Upper lobe of left lung (tissue), 6 donors: ENCODE data around the gene SLC25A25. TPM values are rescaled to one million over a fixed set of nuclear protein-coding genes. Genes with fewer than 3 reads are reported as not detected.
"Not testable (repeated sequence)": the region's sequence is repeated elsewhere in the genome, so short reads cannot be mapped to it uniquely, and the experiment has no call there.

ENCODE experiments used
- ATAC-seq, 2 donors: fragments of 200-7000 bp; cut with Tn5 transposase; one replicate each; pipeline ENCODE4 v1.9.1; 2022; ENCODE audit warnings: mild to moderate bottlenecking in 2 of 2, moderate library complexity in 2 of 2; ENCODE audit not compliant: low FRiP score in 2 of 2
- DNase-seq, 2 donors: peaks; one replicate each; pipeline ENCODE4 v3.0.0-alpha.2; 2019 to 2020
- H3K27ac ChIP-seq, 4 donors: fragments of 200-600 bp; sonication (generic); one replicate each; pipeline ENCODE4 v1.5.1; 2016 to 2019
- H3K27me3 ChIP-seq, 4 donors: fragments of 200-600 bp; sonication (generic); one replicate each; pipeline ENCODE4 v1.5.1; 2017 to 2019
- H3K36me3 ChIP-seq, 4 donors: fragments of 200-600 bp; sonication (generic); one replicate each; pipeline ENCODE4 v1.5.1; 2016 to 2019
- H3K4me1 ChIP-seq, 4 donors: fragments of 200-600 bp; sonication (generic); one replicate each; pipeline ENCODE4 v1.5.1; 2018 to 2019
- H3K4me3 ChIP-seq, 4 donors: fragments of 200-600 bp; sonication (generic); one replicate each; pipeline ENCODE4 v1.5.1; 2017 to 2019; ENCODE audit warnings: mild to moderate bottlenecking in 2 of 4, moderate library complexity in 1 of 4
- H3K9me3 ChIP-seq, 4 donors: fragments of 200-600 bp; sonication (generic); one replicate each; pipeline ENCODE4 v1.5.1; 2018 to 2019
- CTCF ChIP-seq, 6 experiments: fragments of 450-650 bp in 4 of 6; fragments of 200-600 bp in 2 of 6; sonication (generic) in 2 of 6; IDR thresholded peaks; one replicate each; pipeline ENCODE4 v1.5.1; 2016 to 2019; ENCODE audit warnings: antibody characterized with exemption in 6 of 6
- EP300 ChIP-seq, 4 donors: sonication (generic); formaldehyde crosslinking; IDR thresholded peaks; one replicate each; pipeline ENCODE4 v1.5.1; 2017; ENCODE audit warnings: antibody characterized with exemption in 4 of 4, control low read depth in 2 of 4
- POLR2A ChIP-seq, 4 donors: fragments of 450-650 bp; IDR thresholded peaks; one replicate each; pipeline ENCODE4 v1.5.1; 2016 to 2017; ENCODE audit warnings: antibody characterized with exemption in 4 of 4, mild to moderate bottlenecking in 2 of 4
- POLR2AphosphoS5 ChIP-seq, 2 donors: sonication (generic); formaldehyde crosslinking; IDR thresholded peaks; one replicate each; pipeline ENCODE4 v1.5.1; 2017; ENCODE audit warnings: antibody characterized with exemption in 2 of 2
- WGBS, 2 donors: methylation state at CpG; one replicate each; pipeline ENCODE4 v1.1.5; 2017 to 2018; 5-methylcytosine and 5-hydroxymethylcytosine counted together
- total RNA-seq, 6 donors: library from RNA; depleted of rRNA in 4 of 6; stranded (reverse); fragments of >200 nt in 4 of 6; gene quantifications; one replicate each; pipeline versions ENCODE4 v1.1.0 to v1.2.1, GENCODE V29; 2016 to 2021
- donor health status: DM: no; HTN: no; CAD: no; lungs with moderate emphysema.
- donor health status: DM: no; HTN: yes; CAD: no; lungs with severe emphysema.

The SLC25A25 gene
- total RNA-seq, 6 donors from 2014 or later = 23.6 to 40.2 (median 33.7) TPM

DNA sequence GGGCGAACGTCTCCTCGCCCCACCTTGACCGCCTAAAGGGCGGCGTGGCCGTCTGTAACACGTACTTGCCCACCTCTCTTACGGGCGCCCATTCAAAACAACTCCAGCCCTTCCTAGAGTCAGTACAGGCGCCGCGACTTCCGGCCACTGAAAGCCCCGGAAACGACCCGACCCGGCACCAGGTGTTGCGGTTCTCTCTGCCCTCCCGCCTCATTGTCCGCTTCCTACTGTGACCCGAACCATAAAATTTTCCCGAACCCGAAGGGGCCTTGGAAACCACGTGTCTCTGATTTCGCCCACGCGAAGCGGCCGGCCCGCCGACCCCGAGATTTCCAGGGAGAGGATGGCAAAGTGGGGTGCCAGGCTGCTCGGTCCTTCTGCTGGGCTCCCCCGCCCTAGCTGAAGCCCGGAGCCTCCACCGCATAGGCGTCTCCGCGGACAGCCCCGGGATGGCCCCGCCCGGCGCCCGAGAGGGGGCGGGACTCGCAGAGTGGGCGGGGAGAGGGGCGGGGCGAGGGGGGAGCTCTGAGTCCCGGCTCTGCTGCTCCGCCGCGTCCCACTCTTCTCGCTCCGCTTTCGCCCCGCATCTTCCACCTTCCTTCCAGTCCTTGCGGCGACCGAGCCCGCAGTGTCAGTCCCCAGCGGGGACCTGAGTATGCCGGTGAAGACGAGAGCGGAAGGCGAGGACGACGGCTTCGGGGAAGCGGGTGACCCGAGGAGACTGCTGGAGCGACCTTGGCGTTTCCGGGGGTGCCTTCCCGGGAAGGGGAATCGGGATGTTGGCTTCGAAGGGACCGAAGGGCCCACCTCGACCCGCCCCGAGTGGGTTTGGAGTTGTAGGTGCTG lies 60.2 kb downstream of the SLC25A25 start:
- ATAC-seq (peak; percentile 95 to 96), DNase-seq (peak; percentile 83 to 96)
- WGBS, 2 donors = 0% methylated on average over 22 to 42 of the region's 82 CpGs

DNA sequence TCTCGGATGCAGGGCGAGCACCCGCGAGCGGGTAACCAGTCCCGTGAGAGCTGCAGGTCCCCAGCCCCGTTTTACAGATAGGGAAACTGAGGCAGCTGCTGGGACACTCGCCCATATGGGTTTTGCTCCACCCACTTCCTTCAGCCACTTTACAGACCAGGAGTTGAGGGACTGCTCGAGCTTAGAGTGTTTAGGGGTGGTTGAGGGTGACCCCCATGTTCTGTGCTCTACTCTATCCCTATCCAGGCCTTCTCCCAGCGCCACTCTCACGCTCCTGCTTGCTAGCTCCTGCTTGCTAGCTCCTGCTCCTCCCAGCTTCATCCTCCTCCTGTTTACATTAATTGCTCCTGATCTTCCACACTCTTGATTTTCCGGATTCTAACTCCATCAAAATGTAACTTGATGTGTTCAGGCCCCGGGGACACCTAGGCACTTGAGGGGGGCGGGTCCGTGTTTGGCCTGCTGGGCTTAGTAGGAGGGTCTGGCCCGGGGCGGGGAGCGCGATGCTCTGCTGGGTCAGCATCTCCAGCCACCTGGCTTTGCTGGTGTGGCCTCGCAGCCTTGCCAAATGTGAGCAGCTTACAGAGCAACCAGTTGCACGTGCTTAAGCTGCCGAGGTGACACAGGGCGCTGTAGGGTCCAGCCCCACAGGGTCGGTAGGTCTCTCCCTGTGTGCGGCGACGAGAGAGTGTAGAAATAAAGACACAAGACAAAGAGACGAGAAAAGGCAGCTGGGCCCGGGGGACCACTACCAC lies 61.0 kb downstream of the SLC25A25 start:
- DNase-seq (peak in 1 of 2 donors; percentile 78), ATAC-seq (no peak)
- Histone ChIP-seq H3K9me3 (no peaks in the 10 kb centered on the region), H3K27me3 (no peaks in the 10 kb centered on the region), H3K4me3 (peak overlapping the region; percentile 68 to 100 (median 86)), H3K4me1 (peaks cover 20 to 39% (median 30%) of the 10 kb centered on the region in 4 donors), H3K27ac (peak overlapping the region; percentile 94 to 97 (median 96)), H3K36me3 (peaks cover 0 to 5% (median under 1%) of the 10 kb centered on the region in 4 donors)
- WGBS, 2 donors = 70 to 76% methylated on average over 18 to 29 of the region's 29 CpGs
- TF ChIP-seq POLR2A (IDR thresholded peaks at IDR 0.05) = no peak
- TF ChIP-seq EP300 (IDR thresholded peaks at IDR 0.05) = no peak
- TF ChIP-seq POLR2AphosphoS5 (IDR thresholded peaks at IDR 0.05) = no peak
- no peak for TF ChIP-seq CTCF (IDR thresholded peaks at IDR 0.05)

More for the DNA sequence above, 60.2 kb downstream of the SLC25A25 start:
- Histone ChIP-seq H3K27ac (peak overlapping the region; percentile 94 to 97 (median 96)), H3K27me3 (no peaks in the 10 kb centered on the region), H3K36me3 (peaks cover 0 to 13% (median 8%) of the 10 kb centered on the region in 4 donors), H3K9me3 (no peaks in the 10 kb centered on the region), H3K4me1 (peaks cover 20 to 39% (median 30%) of the 10 kb centered on the region in 4 donors), H3K4me3 (peak overlapping the region; percentile 68 to 100 (median 86))
- peak in 2 of 4 donors; percentile 33 to 53 for TF ChIP-seq POLR2A (IDR thresholded peaks at IDR 0.05)
- TF ChIP-seq CTCF (IDR thresholded peaks at IDR 0.05) = peak in 3 of 6 experiments; percentile 4 to 13 (median 8)
- peak; percentile 41 to 59 for TF ChIP-seq POLR2AphosphoS5 (IDR thresholded peaks at IDR 0.05)
- TF ChIP-seq EP300 (IDR thresholded peaks at IDR 0.05) = no peak

DNA sequence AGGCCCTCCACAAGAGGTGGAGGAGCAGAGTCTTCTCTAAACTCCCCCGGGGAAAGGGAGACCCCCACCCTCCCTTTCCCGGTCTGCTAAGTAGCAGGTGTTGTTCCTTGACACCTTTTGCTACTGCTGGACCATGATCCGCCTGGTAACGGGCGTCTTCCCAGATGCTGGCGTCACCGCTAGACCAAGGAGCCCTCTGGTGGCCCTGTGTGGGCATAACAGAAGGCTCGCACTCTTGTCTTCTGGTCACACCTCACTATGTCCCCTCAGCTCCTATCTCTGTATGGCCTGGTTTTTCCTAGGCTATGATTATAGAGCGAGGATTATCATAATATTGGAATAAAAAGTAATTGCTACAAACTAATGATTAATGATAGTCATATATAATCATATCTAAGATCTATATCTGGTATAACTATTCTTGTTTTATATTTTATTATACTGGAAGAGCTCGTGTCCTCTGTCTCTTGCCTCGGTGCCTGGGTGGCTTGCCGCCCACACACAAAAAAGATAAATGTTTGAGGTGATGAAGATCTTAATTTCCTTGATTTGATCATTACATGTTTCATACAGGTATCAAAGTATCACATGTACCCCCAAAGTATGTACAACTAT lies 62.1 kb downstream of the SLC25A25 start:
- not testable (repeated sequence) for H3K27ac ChIP-seq, ATAC-seq, H3K4me3 ChIP-seq, H3K36me3 ChIP-seq, H3K27me3 ChIP-seq, H3K9me3 ChIP-seq
- 33 to 58% methylated on average over 5 to 11 of the region's 12 CpGs for WGBS, 2 donors
- peak in 1 of 2 donors; percentile 72 for DNase-seq
- H3K4me1 ChIP-seq = peaks cover 20 to 34% (median 27%) of the 10 kb centered on the region in 4 donors
- TF ChIP-seq CTCF (IDR thresholded peaks at IDR 0.05) = peak in 3 of 6 experiments; percentile 19 to 53 (median 49)

DNA sequence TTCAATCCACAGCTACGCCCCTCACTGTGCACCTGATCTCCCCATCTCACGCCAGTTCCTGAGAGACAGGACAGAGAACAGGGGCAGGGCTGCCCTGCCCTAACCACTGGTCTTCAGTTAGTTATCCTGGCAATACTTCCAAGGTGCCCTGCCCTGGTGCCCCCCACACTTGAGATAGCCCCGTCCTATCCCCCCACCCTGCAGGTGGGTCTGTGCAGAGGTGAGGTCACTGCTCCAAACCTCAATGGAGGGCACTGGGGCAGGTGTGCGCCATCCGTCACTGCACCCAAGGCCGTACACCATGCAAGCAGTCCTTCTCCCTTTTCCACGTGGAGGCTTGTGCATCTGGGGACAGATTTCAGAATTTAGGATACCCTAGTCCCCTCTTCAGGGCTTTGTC lies 62.6 kb downstream of the SLC25A25 start:
- H3K36me3 ChIP-seq, H3K27ac ChIP-seq, ATAC-seq, H3K9me3 ChIP-seq, H3K27me3 ChIP-seq, DNase-seq, H3K4me3 ChIP-seq: not testable (repeated sequence)
- H3K4me1 ChIP-seq = peaks cover 19 to 29% (median 22%) of the 10 kb centered on the region in 4 donors
- WGBS, 2 donors = 64 to 65% methylated on average over 7 of the region's 7 CpGs

DNA sequence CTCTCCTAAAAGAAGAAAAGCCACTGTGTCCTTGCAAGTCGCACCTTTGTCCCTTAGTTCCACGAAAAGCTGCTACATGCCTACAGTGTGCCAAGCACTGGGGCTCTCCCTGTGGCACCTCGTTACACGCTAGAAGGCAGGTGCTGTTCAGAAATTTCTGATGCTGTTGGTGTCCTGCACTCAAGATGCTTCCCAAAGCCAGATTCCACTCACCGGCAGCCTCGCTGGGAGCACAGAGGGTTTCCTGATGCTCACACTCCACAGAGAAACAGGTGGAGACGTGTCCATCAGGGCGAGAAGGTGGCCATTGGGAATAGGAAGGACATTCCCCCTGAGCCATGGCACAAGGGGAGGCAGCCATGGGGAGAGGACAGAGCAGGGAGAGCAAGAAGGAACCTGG lies 63.3 kb downstream of the SLC25A25 start:
- not testable (repeated sequence) for H3K27me3 ChIP-seq, H3K27ac ChIP-seq, H3K36me3 ChIP-seq, H3K9me3 ChIP-seq, DNase-seq, ATAC-seq, H3K4me3 ChIP-seq
- 89 to 98% methylated on average over 8 of the region's 8 CpGs for WGBS, 2 donors
- H3K4me1 ChIP-seq = peaks cover 12 to 22% (median 15%) of the 10 kb centered on the region in 4 donors

DNA sequence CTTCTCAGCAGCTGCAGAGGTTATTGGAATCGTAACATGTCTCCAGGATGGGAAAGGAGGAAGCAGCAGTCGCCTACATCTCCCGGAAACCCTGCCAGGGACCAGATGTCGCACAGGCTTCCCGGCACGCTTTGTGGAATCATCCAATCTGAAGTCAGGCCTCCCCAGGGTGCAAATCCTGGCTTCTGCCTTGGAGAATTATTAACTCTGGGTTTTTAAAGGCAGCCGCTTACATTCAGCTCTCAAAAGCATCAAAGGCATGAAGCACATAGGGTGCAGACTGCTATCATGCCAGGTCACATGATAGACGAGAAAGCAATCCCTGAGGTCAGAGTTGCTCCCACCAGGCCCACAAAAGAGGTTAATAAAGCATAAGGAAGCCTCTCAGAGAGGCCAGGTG lies 64.1 kb downstream of the SLC25A25 start:
- H3K9me3 ChIP-seq, H3K27ac ChIP-seq, DNase-seq, ATAC-seq, H3K36me3 ChIP-seq, H3K27me3 ChIP-seq, H3K4me3 ChIP-seq: not testable (repeated sequence)
- WGBS, 2 donors = 17 to 43% methylated on average over 1 to 8 of the region's 8 CpGs
- H3K4me1 ChIP-seq = peaks cover 6 to 14% (median 9%) of the 10 kb centered on the region in 4 donors

DNA sequence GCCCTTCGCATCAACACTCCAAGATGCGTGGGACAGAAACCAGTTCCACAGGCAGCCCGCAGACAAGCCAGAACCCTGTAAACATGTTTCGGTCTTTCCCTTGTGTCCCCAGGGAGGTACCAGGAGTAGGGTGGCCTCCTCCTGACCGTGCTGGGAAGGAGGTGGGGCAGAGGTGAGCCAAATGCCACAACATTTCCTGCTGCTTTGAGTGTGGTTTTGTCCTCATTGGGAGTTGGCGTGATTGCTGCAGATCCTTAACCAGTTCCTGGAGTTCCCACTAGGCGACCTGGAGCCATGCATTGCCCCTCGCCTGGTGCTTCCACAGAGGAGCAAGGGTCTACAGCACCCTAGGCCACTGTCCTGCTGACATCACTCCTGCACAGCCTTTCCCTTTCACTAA lies 67.5 kb downstream of the SLC25A25 start:
- 83 to 95% methylated on average over 4 to 8 of the region's 8 CpGs for WGBS, 2 donors
- H3K27me3 ChIP-seq, DNase-seq, H3K4me3 ChIP-seq, H3K27ac ChIP-seq, ATAC-seq, H3K9me3 ChIP-seq, H3K4me1 ChIP-seq, H3K36me3 ChIP-seq: not testable (repeated sequence)
